NT2/D1 (cell line): ENCODE data around the gene TRIM16.

Experiments
- SUZ12 ChIP-seq: IDR thresholded peaks from 2 replicates; pipeline ENCODE4 v1.6.1; 2011; ENCODE audit not compliant: insufficient read length, insufficient read depth; ENCODE audit errors: extremely low read depth
- YY1 ChIP-seq: IDR thresholded peaks from 2 replicates; pipeline ENCODE4 v1.6.1; 2011; ENCODE audit not compliant: insufficient read length, insufficient read depth

DNA sequence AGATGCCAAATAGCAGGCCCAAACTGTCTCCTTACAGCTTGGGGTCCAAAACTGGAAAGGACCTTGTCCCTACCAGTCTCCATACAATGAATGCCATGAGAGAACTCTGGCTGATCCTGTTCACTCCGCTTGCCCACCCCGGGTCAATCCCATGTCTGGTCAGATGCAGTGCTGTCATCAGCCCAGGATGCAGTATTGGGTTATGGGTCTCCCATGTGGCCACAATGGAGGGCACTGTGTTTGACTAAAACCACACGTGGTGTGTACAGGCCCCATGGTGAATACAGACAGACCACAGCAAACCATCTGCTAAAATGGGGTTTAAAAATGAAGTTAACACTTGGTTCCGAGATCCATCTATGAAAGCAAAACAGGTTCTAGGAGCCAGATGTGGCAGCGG lies 20.4 kb downstream of the TRIM16 start:
- TF ChIP-seq YY1 (no peak), SUZ12 (no peak)
